ENCODE measurements around the gene HERPUD2.

DNA sequence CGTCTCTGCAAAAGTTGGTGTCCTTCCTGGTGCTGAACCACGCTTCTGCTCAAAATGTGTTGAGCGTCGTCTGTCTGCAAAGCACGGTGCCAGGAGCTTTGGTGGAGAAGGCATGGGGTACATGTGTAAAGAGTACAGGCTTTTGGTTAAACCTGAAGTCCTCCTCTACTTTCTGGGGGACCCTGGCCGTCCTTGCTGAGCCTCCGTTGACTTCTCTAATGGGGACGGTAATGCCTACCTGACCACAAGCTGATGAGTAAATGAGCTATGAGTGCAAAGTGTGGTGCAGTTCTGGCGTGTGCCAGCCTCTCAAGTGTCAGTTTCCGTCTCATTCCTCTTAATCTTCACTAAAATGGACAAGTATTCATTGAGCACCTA is 527 bp upstream of the HERPUD2 start:
- TF ChIP-seq POLR2A (IDR thresholded peaks at IDR 0.05): no peak
- TF ChIP-seq, protein P1, sequence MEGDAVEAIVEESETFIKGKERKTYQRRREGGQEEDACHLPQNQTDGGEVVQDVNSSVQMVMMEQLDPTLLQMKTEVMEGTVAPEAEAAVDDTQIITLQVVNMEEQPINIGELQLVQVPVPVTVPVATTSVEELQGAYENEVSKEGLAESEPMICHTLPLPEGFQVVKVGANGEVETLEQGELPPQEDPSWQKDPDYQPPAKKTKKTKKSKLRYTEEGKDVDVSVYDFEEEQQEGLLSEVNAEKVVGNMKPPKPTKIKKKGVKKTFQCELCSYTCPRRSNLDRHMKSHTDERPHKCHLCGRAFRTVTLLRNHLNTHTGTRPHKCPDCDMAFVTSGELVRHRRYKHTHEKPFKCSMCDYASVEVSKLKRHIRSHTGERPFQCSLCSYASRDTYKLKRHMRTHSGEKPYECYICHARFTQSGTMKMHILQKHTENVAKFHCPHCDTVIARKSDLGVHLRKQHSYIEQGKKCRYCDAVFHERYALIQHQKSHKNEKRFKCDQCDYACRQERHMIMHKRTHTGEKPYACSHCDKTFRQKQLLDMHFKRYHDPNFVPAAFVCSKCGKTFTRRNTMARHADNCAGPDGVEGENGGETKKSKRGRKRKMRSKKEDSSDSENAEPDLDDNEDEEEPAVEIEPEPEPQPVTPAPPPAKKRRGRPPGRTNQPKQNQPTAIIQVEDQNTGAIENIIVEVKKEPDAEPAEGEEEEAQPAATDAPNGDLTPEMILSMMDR (IDR thresholded peaks at IDR 0.05): no peak
